ENCODE results near the gene ACE. TPM values are rescaled to one million over a fixed set of nuclear protein-coding genes. Genes with fewer than 3 reads are reported as not detected.

Gene ACE
- total RNA-seq, 1 experiment from 2014 or later: 7.8 TPM

GRCh38 chr17:63454915-63455314, 21.9 kb upstream of the ACE start:
- DNase-seq (ENCODE audit: low spot score): no peak
- ATAC-seq: no peak
- H3K36me3 Mint-ChIP-seq: peaks cover 3% of the 10 kb centered on the region; the same call in 1 of the 2 replicates
- no peaks in the 10 kb centered on the region for H3K9me3 Mint-ChIP-seq
- H3K27me3 Mint-ChIP-seq (ENCODE audit: low read depth): peaks cover 7% of the 10 kb centered on the region
- H3K4me1 Mint-ChIP-seq: peaks cover 18% of the 10 kb centered on the region
- TF ChIP-seq ZNF396 (CRISPR knock-in tag; IDR thresholded peaks at IDR 0.05; ENCODE audit: borderline replicate concordance) (no peak), ZMAT4 (CRISPR knock-in tag; IDR thresholded peaks at IDR 0.05) (no peak), CREB1 (CRISPR knock-in tag; IDR thresholded peaks at IDR 0.05) (no peak), SOX15 (CRISPR knock-in tag; IDR thresholded peaks at IDR 0.05) (no peak), ZNF317 (CRISPR knock-in tag; IDR thresholded peaks at IDR 0.05; ENCODE audit: borderline replicate concordance, low read depth) (no peak), SMAD3 (CRISPR knock-in tag; IDR thresholded peaks at IDR 0.05; ENCODE audit: borderline replicate concordance) (no peak), NFE2L1 (CRISPR knock-in tag; IDR thresholded peaks at IDR 0.05) (no peak), RELA (CRISPR knock-in tag; IDR thresholded peaks at IDR 0.05; ENCODE audit: borderline replicate concordance) (no peak), ZNF121 (CRISPR knock-in tag; IDR thresholded peaks at IDR 0.05) (no peak), ELF4 (CRISPR knock-in tag; IDR thresholded peaks at IDR 0.05; ENCODE audit: low read depth) (no peak), MYBL2 (CRISPR knock-in tag; IDR thresholded peaks at IDR 0.05) (no peak)
- ChIA-PET CTCF (interaction anchor here (1.5 to 2.1 kb wide), 2 partner anchors 24 to 157 kb away, joined by 6 read pairs; no protein-coding TSS in a partner anchor), POLR2A (no interaction called here)
- H3K4me3 Mint-ChIP-seq: no peak overlapping the region
- H3K27ac Mint-ChIP-seq: peak overlapping the region; percentile 63

DNA sequence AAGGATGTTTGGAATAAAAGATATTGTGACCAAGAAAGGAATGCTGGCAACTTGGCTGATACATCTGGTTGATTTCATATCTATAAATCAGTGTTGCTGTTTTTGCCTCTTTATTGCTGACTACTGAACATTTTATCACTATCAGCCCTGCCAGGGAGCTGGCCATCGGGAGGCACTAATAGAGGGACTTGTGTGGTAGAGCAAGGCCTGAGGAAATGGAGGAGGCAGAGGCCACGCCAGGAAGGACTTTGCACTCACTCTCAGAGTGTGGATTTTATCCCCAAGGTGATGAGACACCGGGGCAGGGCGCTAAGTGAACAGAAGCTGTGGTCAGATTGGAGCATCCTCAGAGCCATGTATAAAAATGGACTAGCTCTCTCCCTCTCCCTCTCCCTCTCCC, 21.4 kb upstream of the ACE start:
- Mint-ChIP-seq H3K4me1 (peaks cover 14% of the 10 kb centered on the region), H3K4me3 (no peak overlapping the region), H3K27ac (no peak overlapping the region), H3K9me3 (no peaks in the 10 kb centered on the region), H3K36me3 (peaks cover 3% of the 10 kb centered on the region; the same call in 1 of the 2 replicates), H3K27me3 (ENCODE audit: low read depth) (peaks cover 7% of the 10 kb centered on the region)
- ChIA-PET CTCF (interaction anchor here (1.5 to 2.1 kb wide), 2 partner anchors 23 to 157 kb away, joined by 6 read pairs; no protein-coding TSS in a partner anchor), POLR2A (interaction anchor here (0.6 kb wide), 1 partner anchor 167 kb away, joined by 9 read pairs; the partner anchor contains the start of gene MAP3K3)
- no peak for ATAC-seq
- no peak for DNase-seq (ENCODE audit: low spot score)
- no peak for TF ChIP-seq MYBL2 (CRISPR knock-in tag; IDR thresholded peaks at IDR 0.05)
- no peak for TF ChIP-seq NR2C2 (CRISPR knock-in tag; IDR thresholded peaks at IDR 0.05)
- no peak for TF ChIP-seq ZBTB43 (CRISPR knock-in tag; IDR thresholded peaks at IDR 0.05)
- no peak for TF ChIP-seq ZNF121 (CRISPR knock-in tag; IDR thresholded peaks at IDR 0.05)
- TF ChIP-seq NFYB (CRISPR knock-in tag; conservative IDR thresholded peaks at IDR 0.05; ENCODE audit: low read depth): no peak
- TF ChIP-seq ZNF317 (CRISPR knock-in tag; IDR thresholded peaks at IDR 0.05; ENCODE audit: borderline replicate concordance, low read depth): no peak
- TF ChIP-seq, protein P1, sequence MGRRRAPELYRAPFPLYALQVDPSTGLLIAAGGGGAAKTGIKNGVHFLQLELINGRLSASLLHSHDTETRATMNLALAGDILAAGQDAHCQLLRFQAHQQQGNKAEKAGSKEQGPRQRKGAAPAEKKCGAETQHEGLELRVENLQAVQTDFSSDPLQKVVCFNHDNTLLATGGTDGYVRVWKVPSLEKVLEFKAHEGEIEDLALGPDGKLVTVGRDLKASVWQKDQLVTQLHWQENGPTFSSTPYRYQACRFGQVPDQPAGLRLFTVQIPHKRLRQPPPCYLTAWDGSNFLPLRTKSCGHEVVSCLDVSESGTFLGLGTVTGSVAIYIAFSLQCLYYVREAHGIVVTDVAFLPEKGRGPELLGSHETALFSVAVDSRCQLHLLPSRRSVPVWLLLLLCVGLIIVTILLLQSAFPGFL (CRISPR knock-in tag; IDR thresholded peaks at IDR 0.05; ENCODE audit: borderline replicate concordance): no peak
- no peak for TF ChIP-seq ELF4 (CRISPR knock-in tag; IDR thresholded peaks at IDR 0.05; ENCODE audit: low read depth)
- TF ChIP-seq AFF4 (CRISPR knock-in tag; IDR thresholded peaks at IDR 0.05; ENCODE audit: borderline replicate concordance): no peak
- no peak for TF ChIP-seq STAT6 (CRISPR knock-in tag; conservative IDR thresholded peaks at IDR 0.05; ENCODE audit: low read depth)
- TF ChIP-seq NFE2L1 (CRISPR knock-in tag; IDR thresholded peaks at IDR 0.05): no peak
- TF ChIP-seq NFATC4 (CRISPR knock-in tag; IDR thresholded peaks at IDR 0.05): no peak
- no peak for TF ChIP-seq HMGXB4 (CRISPR knock-in tag; IDR thresholded peaks at IDR 0.05)
- TF ChIP-seq, protein P2, sequence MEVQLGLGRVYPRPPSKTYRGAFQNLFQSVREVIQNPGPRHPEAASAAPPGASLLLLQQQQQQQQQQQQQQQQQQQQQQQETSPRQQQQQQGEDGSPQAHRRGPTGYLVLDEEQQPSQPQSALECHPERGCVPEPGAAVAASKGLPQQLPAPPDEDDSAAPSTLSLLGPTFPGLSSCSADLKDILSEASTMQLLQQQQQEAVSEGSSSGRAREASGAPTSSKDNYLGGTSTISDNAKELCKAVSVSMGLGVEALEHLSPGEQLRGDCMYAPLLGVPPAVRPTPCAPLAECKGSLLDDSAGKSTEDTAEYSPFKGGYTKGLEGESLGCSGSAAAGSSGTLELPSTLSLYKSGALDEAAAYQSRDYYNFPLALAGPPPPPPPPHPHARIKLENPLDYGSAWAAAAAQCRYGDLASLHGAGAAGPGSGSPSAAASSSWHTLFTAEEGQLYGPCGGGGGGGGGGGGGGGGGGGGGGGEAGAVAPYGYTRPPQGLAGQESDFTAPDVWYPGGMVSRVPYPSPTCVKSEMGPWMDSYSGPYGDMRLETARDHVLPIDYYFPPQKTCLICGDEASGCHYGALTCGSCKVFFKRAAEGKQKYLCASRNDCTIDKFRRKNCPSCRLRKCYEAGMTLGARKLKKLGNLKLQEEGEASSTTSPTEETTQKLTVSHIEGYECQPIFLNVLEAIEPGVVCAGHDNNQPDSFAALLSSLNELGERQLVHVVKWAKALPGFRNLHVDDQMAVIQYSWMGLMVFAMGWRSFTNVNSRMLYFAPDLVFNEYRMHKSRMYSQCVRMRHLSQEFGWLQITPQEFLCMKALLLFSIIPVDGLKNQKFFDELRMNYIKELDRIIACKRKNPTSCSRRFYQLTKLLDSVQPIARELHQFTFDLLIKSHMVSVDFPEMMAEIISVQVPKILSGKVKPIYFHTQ (CRISPR knock-in tag; IDR thresholded peaks at IDR 0.05): no peak
